ACC112 (cell line): ENCODE measurements around the gene SPG11.
A peak's percentile ranks its signal among the peaks of the same experiment; 100 is the strongest.
"Not testable (repeated sequence)": the region's sequence is repeated elsewhere in the genome, so short reads cannot be mapped to it uniquely, and the experiment has no call there.

Experiments
- H2AFZ ChIP-seq: fragments of 200-600 bp; sonication (generic); one replicate; pipeline ENCODE4 v1.6.0; 2017; ENCODE audit warnings: antibody characterized with exemption, low read length; ENCODE audit not compliant: unreplicated experiment
- H3K27ac ChIP-seq: fragments of 200-600 bp; sonication (generic); 2 replicates; pipeline ENCODE4 v1.5.1; 2014; ENCODE audit warnings: low read depth, mild to moderate bottlenecking, antibody characterized with exemption, low read length, moderate library complexity
- H3K27me3 ChIP-seq: fragments of 200-600 bp; sonication (generic); 2 replicates; pipeline ENCODE4 v1.6.1; 2014; ENCODE audit warnings: mild to moderate bottlenecking, antibody characterized with exemption, low read length, moderate library complexity, mixed read lengths; ENCODE audit not compliant: insufficient read depth
- H3K36me3 ChIP-seq: fragments of 200-600 bp; sonication (generic); 2 replicates; pipeline ENCODE4 v1.6.1; 2016; ENCODE audit warnings: mild to moderate bottlenecking, antibody characterized with exemption, low read length, moderate library complexity, mixed read lengths; ENCODE audit not compliant: insufficient read depth
- H3K4me1 ChIP-seq: fragments of 200-600 bp; sonication (generic); one replicate; pipeline ENCODE4 v1.6.1; 2016; ENCODE audit warnings: low read length, mixed read lengths; ENCODE audit not compliant: insufficient read depth, unreplicated experiment, control insufficient read depth
- H3K4me3 ChIP-seq: fragments of 200-600 bp; sonication (generic); 2 replicates; pipeline ENCODE4 v1.5.1; 2014; ENCODE audit warnings: mild to moderate bottlenecking, low read depth, low read length
- H3K79me2 ChIP-seq: fragments of 200-600 bp; sonication (generic); one replicate; pipeline ENCODE4 v1.6.0; 2016; ENCODE audit warnings: low read length; ENCODE audit not compliant: control insufficient read depth, unreplicated experiment, insufficient read depth

SPG11 gene

DNA sequence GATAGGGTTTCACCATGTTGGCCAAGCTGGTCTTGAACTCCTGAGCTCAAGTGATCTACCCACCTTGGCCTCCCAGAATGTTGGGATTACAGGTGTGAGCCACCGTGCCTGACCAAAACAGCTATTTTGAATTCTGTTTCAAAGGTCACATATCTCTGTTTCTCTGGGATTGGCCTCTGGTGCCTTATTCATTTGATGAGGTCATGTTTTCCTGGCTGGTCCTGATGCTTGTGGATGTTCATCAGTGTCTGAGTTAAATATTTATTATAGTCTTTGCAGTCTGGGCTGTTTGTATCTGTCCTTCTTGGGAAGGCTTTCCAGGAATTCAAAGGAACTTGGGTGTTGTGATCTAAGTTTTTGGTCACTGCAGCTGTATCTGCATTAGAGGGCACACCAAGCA is 42.5 kb upstream of the SPG11 start:
- peaks cover 15% of the 10 kb centered on the region; the same call in 1 of the 2 replicates for H3K36me3 ChIP-seq
- H3K4me1 ChIP-seq: no peaks in the 10 kb centered on the region
- H3K27me3 ChIP-seq: no peaks in the 10 kb centered on the region
- no peak overlapping the region for H3K27ac ChIP-seq
- H3K79me2 ChIP-seq: peaks cover 13% of the 10 kb centered on the region
- no peak overlapping the region for H3K4me3 ChIP-seq
- no peak overlapping the region for H2AFZ ChIP-seq

DNA sequence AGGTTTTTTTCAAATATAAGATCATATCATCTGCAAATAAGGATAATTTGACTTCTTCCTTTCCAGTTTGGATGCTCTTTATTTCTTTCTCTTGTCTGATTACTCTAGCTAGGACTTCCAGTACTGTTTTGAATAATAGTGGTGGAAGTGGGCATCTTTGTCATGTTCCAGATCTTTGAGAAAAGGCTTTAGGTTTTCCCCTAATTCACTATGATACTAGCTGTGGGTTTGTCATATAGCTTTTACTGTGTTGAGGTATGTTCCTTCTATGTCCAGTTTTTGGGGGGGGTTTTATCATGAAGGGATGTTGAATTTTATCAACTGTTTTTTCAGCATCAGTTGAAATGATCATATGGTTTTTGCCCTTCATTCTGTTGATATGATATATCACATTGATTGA is 37.2 kb upstream of the SPG11 start:
- not testable (repeated sequence) for H3K27me3 ChIP-seq, H3K79me2 ChIP-seq, H2AFZ ChIP-seq, H3K36me3 ChIP-seq, H3K27ac ChIP-seq, H3K4me3 ChIP-seq, H3K4me1 ChIP-seq

DNA sequence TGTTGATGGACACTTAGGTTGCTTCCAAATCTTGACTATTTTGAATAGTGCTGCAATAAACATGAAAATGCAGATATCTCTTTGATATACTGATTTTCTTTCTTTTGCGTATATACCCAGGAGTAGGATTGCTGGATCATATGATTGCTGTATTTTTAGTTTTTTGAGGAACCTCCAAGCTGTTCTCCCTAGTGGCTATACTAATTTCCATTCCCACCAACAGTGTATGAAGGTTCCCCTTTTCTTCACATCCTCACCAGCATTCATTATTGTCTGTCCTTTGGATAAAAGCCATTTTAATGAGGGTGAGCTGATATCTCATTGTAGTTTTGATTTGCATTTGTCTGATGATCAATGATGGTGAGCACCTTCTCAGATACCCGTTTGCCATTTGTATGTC is 35.2 kb upstream of the SPG11 start:
- H2AFZ ChIP-seq: no peak overlapping the region
- H3K4me1 ChIP-seq: peaks cover 4% of the 10 kb centered on the region
- H3K36me3 ChIP-seq: no peaks in the 10 kb centered on the region
- no peaks in the 10 kb centered on the region for H3K27me3 ChIP-seq
- H3K79me2 ChIP-seq: no peaks in the 10 kb centered on the region
- H3K27ac ChIP-seq: no peak overlapping the region
- H3K4me3 ChIP-seq: no peak overlapping the region

DNA sequence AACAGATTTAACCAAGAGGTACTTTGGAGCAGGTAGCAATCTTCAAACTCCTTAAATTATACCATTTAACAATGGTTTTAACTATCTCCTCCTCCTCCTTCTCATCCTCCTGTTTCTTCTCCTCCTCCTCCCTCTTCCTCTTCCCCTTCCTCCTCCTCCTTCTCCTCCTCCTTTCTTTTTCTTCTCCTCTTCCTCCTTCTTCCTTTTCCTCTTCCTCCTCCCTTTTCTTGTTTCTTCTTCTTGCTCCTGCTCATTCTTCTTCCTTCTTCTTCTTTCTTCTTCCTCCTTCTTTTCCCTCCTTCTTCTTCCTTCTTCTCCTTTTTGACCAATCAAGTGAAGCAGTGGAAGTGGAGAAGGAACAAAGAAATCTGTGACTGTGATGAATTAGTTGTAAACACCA is 33.6 kb upstream of the SPG11 start:
- no peak overlapping the region for H3K27ac ChIP-seq
- H3K79me2 ChIP-seq: no peaks in the 10 kb centered on the region
- H3K4me3 ChIP-seq: no peak overlapping the region
- no peaks in the 10 kb centered on the region for H3K27me3 ChIP-seq
- no peaks in the 10 kb centered on the region for H3K36me3 ChIP-seq
- H3K4me1 ChIP-seq: peaks cover 4% of the 10 kb centered on the region
- no peak overlapping the region for H2AFZ ChIP-seq

DNA sequence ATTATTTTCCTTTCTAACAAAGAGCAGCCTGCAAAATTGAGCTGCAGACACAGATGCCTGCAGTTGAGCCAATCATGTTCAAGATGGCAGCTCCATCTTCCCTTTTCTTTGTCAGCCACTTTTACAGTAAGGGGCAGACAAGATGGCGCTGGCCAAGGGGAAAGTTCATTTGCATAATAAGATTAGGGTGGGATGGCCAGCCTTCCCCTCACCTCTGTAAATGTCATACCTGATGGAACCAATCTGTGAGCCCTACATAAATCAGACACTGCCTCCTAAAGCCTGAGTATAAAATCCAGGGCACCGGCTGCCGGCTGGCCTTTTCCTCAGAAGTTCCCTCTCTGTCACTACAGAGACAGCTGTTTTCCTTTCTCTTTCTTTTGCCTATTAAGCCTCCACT is 31.8 kb upstream of the SPG11 start:
- no peak overlapping the region for H2AFZ ChIP-seq
- no peak overlapping the region for H3K4me3 ChIP-seq
- H3K27me3 ChIP-seq: no peaks in the 10 kb centered on the region
- no peaks in the 10 kb centered on the region for H3K36me3 ChIP-seq
- H3K27ac ChIP-seq: no peak overlapping the region
- H3K79me2 ChIP-seq: no peaks in the 10 kb centered on the region
- H3K4me1 ChIP-seq: peaks cover 4% of the 10 kb centered on the region

DNA sequence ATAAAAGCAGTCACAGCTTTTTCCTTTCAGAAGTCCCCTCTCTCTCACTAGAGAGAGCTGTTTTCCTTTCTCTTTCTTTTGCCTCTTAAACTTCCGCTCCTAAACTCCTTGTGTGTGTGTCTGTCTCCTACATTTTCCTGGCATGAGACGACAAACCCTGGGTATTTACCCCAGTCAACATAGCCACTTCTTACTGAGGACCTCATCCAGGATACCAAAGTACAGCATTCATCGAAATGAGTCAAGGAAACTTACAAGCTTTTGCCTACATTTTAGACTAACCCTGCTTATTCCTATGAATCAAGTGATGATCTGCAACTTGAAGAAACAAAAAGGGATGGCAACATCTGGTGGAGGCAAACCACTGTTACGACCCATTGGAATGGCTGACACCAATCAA is 31.0 kb upstream of the SPG11 start:
- H3K4me3 ChIP-seq: no peak overlapping the region
- no peak overlapping the region for H3K27ac ChIP-seq
- H3K79me2 ChIP-seq: no peaks in the 10 kb centered on the region
- peak overlapping the region; percentile 38 for H2AFZ ChIP-seq
- no peaks in the 10 kb centered on the region for H3K36me3 ChIP-seq
- H3K4me1 ChIP-seq: peaks cover 4% of the 10 kb centered on the region
- no peaks in the 10 kb centered on the region for H3K27me3 ChIP-seq

DNA sequence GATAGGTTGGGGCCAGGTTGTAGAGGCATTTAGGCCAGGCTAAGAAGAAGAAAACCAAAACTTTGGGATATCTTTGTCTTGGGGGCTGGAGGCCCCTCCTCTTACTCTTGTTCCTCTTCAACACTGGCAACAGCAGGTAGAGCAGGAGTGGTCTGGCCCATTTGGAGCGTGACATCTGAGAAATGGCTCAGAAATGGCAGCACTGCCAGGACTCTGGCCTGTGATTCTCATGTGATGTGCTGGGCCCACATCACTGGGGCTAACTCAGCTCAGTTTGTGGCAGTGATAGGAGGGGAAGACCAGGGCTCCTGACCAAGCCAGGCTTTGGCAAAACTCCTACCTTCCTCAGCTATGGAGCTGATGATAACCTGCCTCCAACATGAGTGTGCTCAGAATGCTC is 29.2 kb upstream of the SPG11 start:
- H2AFZ ChIP-seq: no peak overlapping the region
- no peaks in the 10 kb centered on the region for H3K79me2 ChIP-seq
- no peak overlapping the region for H3K4me3 ChIP-seq
- no peaks in the 10 kb centered on the region for H3K36me3 ChIP-seq
- H3K27ac ChIP-seq: no peak overlapping the region
- H3K4me1 ChIP-seq: peaks cover 4% of the 10 kb centered on the region
- no peaks in the 10 kb centered on the region for H3K27me3 ChIP-seq

DNA sequence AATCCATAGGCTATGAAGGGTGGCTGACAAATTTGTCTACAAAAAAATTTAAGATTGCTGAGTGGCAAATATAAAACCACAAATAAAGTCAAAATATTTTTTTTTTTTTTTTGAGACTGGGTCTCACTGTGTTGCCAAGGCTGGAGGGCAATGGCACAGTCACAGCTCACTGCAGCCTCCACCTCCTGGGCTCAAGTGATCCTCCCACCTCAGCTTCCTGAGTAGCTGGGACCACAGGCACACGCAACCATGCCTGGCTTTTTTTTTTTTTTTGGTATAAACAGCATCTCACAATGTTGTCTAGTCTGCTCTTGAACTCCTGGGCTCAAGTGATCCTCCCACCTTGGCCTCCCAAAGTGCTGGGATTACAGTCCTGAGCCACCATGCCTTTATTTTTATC is 26.8 kb upstream of the SPG11 start:
- H3K79me2 ChIP-seq, H3K27me3 ChIP-seq, H3K27ac ChIP-seq, H3K4me1 ChIP-seq, H3K4me3 ChIP-seq, H3K36me3 ChIP-seq, H2AFZ ChIP-seq: not testable (repeated sequence)

DNA sequence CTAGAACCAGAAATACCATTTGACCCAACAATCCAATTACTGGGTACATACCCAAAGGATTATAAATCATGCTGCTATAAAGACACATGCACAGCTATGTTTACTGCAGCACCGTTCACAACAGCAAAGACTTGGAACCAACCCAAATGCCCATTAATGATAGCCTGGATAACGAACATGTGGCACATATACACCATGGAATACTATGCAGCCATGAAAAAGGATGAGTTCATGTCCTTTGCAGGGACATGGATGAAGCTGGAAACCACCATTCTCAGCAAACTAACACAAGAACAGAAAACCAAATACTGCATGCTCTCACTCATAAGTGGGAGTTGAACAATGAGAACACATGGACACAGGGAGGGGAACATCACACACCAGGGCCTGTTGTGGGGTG is 25.9 kb upstream of the SPG11 start:
- not testable (repeated sequence) for H2AFZ ChIP-seq, H3K4me1 ChIP-seq, H3K27me3 ChIP-seq, H3K36me3 ChIP-seq, H3K79me2 ChIP-seq, H3K27ac ChIP-seq, H3K4me3 ChIP-seq

DNA sequence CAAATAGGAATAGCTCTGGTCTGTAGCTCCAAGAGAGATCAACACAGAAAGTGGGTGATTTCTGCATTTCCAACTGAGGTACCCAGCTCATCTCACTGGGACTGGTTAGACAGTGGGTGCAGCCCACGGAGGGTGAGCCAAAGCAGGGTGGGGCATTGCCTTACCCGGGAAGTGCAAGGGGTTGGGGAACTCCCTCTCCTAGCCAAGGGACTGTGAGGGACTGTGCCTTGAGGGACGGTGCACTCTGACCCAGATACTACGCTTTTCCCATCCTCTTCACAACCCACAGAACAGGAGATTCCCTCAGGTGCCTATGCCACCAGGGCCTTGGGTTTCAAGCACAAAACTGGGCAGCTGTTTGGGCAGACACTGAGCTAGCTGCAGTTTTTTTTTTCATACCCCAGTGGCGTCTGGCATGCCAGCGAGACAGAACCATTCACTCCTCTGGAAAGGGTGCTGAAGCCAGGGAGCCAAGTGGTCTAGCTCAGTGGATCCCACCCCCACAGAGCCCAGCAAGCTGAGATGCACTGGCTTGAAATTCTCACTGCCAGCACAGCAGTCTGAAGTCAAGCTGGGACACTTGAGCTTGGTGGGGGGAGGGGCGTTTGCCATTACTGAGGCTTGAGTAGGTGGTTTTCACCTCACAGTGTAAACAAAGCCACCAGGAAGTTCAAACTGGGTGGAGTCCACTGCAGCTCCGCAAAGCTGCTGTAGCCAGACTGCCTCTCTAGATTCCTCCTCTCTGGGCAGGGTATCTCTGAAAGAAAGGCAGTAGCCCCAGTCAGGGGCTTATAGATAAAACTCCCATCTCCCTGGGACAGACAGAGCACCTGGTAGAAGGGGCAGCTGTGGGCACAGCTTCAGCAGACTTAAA is 19.6 kb upstream of the SPG11 start:
- not testable (repeated sequence) for H3K36me3 ChIP-seq, H3K4me3 ChIP-seq, H3K27me3 ChIP-seq, H3K79me2 ChIP-seq, H2AFZ ChIP-seq, H3K27ac ChIP-seq, H3K4me1 ChIP-seq

DNA sequence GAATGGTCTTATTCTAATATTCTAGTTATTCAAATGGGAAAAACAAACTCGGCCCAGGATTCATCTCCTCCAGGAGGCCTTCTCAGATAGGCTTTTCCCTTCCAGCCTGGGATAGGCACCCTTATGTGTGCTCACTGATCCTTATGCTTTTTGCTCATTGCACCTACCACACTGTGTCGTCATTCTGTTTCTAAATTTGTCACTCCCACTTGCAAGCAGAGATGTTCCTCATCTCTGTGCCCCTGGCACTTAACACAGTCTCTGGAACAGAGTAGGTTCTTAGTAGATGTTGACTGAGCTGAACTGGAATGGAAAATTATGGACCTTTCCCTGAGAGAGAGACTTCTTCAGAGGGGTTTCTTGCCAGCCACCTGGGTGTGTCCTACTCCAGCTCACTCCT is 18.7 kb upstream of the SPG11 start:
- H3K27me3 ChIP-seq: peaks cover 3% of the 10 kb centered on the region; the same call in 1 of the 2 replicates
- no peak overlapping the region for H2AFZ ChIP-seq
- H3K79me2 ChIP-seq: no peaks in the 10 kb centered on the region
- no peaks in the 10 kb centered on the region for H3K36me3 ChIP-seq
- no peak overlapping the region for H3K27ac ChIP-seq
- H3K4me3 ChIP-seq: no peak overlapping the region
- no peaks in the 10 kb centered on the region for H3K4me1 ChIP-seq
